SJCRH30 (cell line): ENCODE results near the gene CFI. TPM values are rescaled to one million over a fixed set of nuclear protein-coding genes. Genes with fewer than 3 reads are reported as not detected.

Experiments
- DNase-seq, 2 experiments: peaks; one replicate each; pipeline ENCODE4 v3.0.0-alpha.2; 2015 to 2020
- H3K27ac ChIP-seq: fragments of 250-450 bp; sonication (Bioruptor Pico); 2 replicates; pipeline ENCODE4 v1.5.1; 2020; ENCODE audit warnings: mild to moderate bottlenecking, moderate library complexity
- H3K27me3 ChIP-seq: fragments of 250-450 bp; sonication (Bioruptor Pico); 2 replicates; pipeline ENCODE4 v1.5.1; 2020; ENCODE audit warnings: mild to moderate bottlenecking, moderate library complexity
- H3K36me3 ChIP-seq: fragments of 250-450 bp; sonication (Bioruptor Pico); 2 replicates; pipeline ENCODE4 v1.5.1; 2020; ENCODE audit warnings: mild to moderate bottlenecking, moderate library complexity
- H3K4me1 ChIP-seq: fragments of 250-450 bp; sonication (Bioruptor Pico); 2 replicates; pipeline ENCODE4 v1.5.1; 2020; ENCODE audit warnings: mild to moderate bottlenecking, moderate library complexity
- H3K4me3 ChIP-seq: fragments of 250-450 bp; sonication (Bioruptor Pico); 2 replicates; pipeline ENCODE4 v1.5.1; 2020; ENCODE audit warnings: mild to moderate bottlenecking, moderate library complexity
- H3K9me3 ChIP-seq: fragments of 250-450 bp; sonication (Bioruptor Pico); replicated peaks from 2 replicates; pipeline ENCODE4 v1.5.1; 2020; ENCODE audit warnings: mild to moderate bottlenecking, moderate library complexity
- total RNA-seq: library from RNA; depleted of rRNA; stranded (reverse); fragments of >200 nt; shearing (Covaris generic); gene quantifications from 2 replicates; pipeline ENCODE4 v1.2.3, GENCODE V29; 2014; rRNA removed

CFI gene
- total RNA-seq: 23.6 and 27.0 TPM in 2 replicates

- Histone ChIP-seq H3K4me1 (peaks cover 16% of the 10 kb centered on the region), H3K36me3 (no peaks in the 10 kb centered on the region), H3K27ac (peak within 1 kb of the TSS; percentile 22; the same call in 1 of the 2 replicates), H3K4me3 (peak within 1 kb of the TSS; percentile 52), H3K9me3 (no peaks in the 10 kb centered on the region), H3K27me3 (no peaks in the 10 kb centered on the region)
- peak; percentile 19 to 77 for DNase-seq
Observed at GRCh38 chr4:109801895-109802319, at the start of gene CFI. Gene CFI (minus strand): TSS chr4:109801999. CDS start chr4:109801971, 28 bp downstream.

- H3K4me1 ChIP-seq: no peaks in the 10 kb centered on the region
- no peaks in the 10 kb centered on the region for H3K27me3 ChIP-seq
- H3K27ac ChIP-seq: no peak overlapping the region
- no peaks in the 10 kb centered on the region for H3K36me3 ChIP-seq
- H3K4me3 ChIP-seq: no peak overlapping the region
- DNase-seq: no peak
- H3K9me3 ChIP-seq: no peaks in the 10 kb centered on the region
Observed at GRCh38 chr4:109850601-109851000, 48.8 kb upstream of the CFI start.

GRCh38 chr4:109848501-109848900 is 46.7 kb upstream of the CFI start:
- no peak for DNase-seq
- Histone ChIP-seq H3K9me3 (no peaks in the 10 kb centered on the region), H3K36me3 (no peaks in the 10 kb centered on the region), H3K27me3 (no peaks in the 10 kb centered on the region), H3K27ac (no peak overlapping the region), H3K4me3 (no peak overlapping the region), H3K4me1 (no peaks in the 10 kb centered on the region)

- no peaks in the 10 kb centered on the region for H3K4me1 ChIP-seq
- H3K4me3 ChIP-seq: no peak within 1 kb of the TSS
- H3K36me3 ChIP-seq: no peaks in the 10 kb centered on the region
- no peaks in the 10 kb centered on the region for H3K9me3 ChIP-seq
- H3K27me3 ChIP-seq: no peaks in the 10 kb centered on the region
- H3K27ac ChIP-seq: no peak within 1 kb of the TSS
- DNase-seq: no peak
Observed at GRCh38 chr4:109847896-109848442, 46.2 kb upstream of the CFI start, which contains the start of gene LRIT3. Gene LRIT3 (plus strand): TSS chr4:109848107. CDS start chr4:109848202, 95 bp downstream.

GRCh38 chr4:109846395-109847098 is 44.7 kb upstream of the CFI start:
- Histone ChIP-seq H3K27ac (no peak overlapping the region), H3K36me3 (no peaks in the 10 kb centered on the region), H3K9me3 (no peaks in the 10 kb centered on the region), H3K27me3 (no peaks in the 10 kb centered on the region), H3K4me1 (no peaks in the 10 kb centered on the region), H3K4me3 (no peak overlapping the region)
- DNase-seq: no peak

- Histone ChIP-seq H3K27ac (no peak overlapping the region), H3K4me1 (no peaks in the 10 kb centered on the region), H3K27me3 (no peaks in the 10 kb centered on the region), H3K36me3 (no peaks in the 10 kb centered on the region), H3K4me3 (no peak overlapping the region), H3K9me3 (no peaks in the 10 kb centered on the region)
- no peak for DNase-seq
Observed at GRCh38 chr4:109836985-109837384, 35.2 kb upstream of the CFI start.

- no peak overlapping the region for H3K27ac ChIP-seq
- no peaks in the 10 kb centered on the region; the same call in 1 of the 2 replicates for H3K36me3 ChIP-seq
- no peak for DNase-seq
- H3K4me3 ChIP-seq: no peak overlapping the region
- no peaks in the 10 kb centered on the region for H3K27me3 ChIP-seq
- H3K9me3 ChIP-seq: no peaks in the 10 kb centered on the region
- no peaks in the 10 kb centered on the region for H3K4me1 ChIP-seq
Observed at GRCh38 chr4:109833756-109834155, 32.0 kb upstream of the CFI start.

GRCh38 chr4:109827672-109828071 is 25.9 kb upstream of the CFI start, which contains the start of gene RRH:
Gene RRH (plus strand): TSS chr4:109827972. CDS start chr4:109828028, 56 bp downstream.
- Histone ChIP-seq H3K36me3 (peaks cover 33% of the 10 kb centered on the region), H3K27ac (no peak within 1 kb of the TSS), H3K4me1 (no peaks in the 10 kb centered on the region), H3K9me3 (no peaks in the 10 kb centered on the region), H3K4me3 (no peak within 1 kb of the TSS), H3K27me3 (no peaks in the 10 kb centered on the region)
- DNase-seq: no peak

- no peak overlapping the region for H3K27ac ChIP-seq
- H3K4me1 ChIP-seq: no peaks in the 10 kb centered on the region
- peaks cover 38% of the 10 kb centered on the region for H3K36me3 ChIP-seq
- H3K4me3 ChIP-seq: no peak overlapping the region
- DNase-seq: peak in 1 of 2 experiments; percentile 30
- no peaks in the 10 kb centered on the region for H3K27me3 ChIP-seq
- no peaks in the 10 kb centered on the region for H3K9me3 ChIP-seq
Observed at GRCh38 chr4:109826719-109827118, 24.9 kb upstream of the CFI start.

- Histone ChIP-seq H3K4me3 (no peak overlapping the region), H3K36me3 (peaks cover 60% of the 10 kb centered on the region), H3K9me3 (no peaks in the 10 kb centered on the region), H3K27ac (no peak overlapping the region), H3K4me1 (peaks cover 7% of the 10 kb centered on the region), H3K27me3 (no peaks in the 10 kb centered on the region)
- DNase-seq: no peak
Observed at GRCh38 chr4:109821185-109821584, 19.4 kb upstream of the CFI start.

GRCh38 chr4:109820563-109820962 is 18.8 kb upstream of the CFI start:
- H3K36me3 ChIP-seq: peaks cover 59% of the 10 kb centered on the region

GRCh38 chr4:109818268-109818667 is 16.5 kb upstream of the CFI start:
- Histone ChIP-seq H3K9me3 (no peaks in the 10 kb centered on the region), H3K36me3 (peaks cover 41% of the 10 kb centered on the region), H3K4me3 (no peak overlapping the region), H3K4me1 (peaks cover 7% of the 10 kb centered on the region), H3K27me3 (no peaks in the 10 kb centered on the region), H3K27ac (no peak overlapping the region)
- no peak for DNase-seq

More at GRCh38 chr4:109820563-109820962, 18.8 kb upstream of the CFI start:
- Histone ChIP-seq H3K27me3 (no peaks in the 10 kb centered on the region), H3K9me3 (no peaks in the 10 kb centered on the region), H3K4me3 (no peak overlapping the region), H3K4me1 (peaks cover 7% of the 10 kb centered on the region), H3K27ac (no peak overlapping the region)
- DNase-seq: no peak

GRCh38 chr4:109816894-109817293 is 15.1 kb upstream of the CFI start:
- H3K27ac ChIP-seq: no peak overlapping the region
- H3K27me3 ChIP-seq: no peaks in the 10 kb centered on the region
- H3K36me3 ChIP-seq: peaks cover 32% of the 10 kb centered on the region
- H3K9me3 ChIP-seq: no peaks in the 10 kb centered on the region
- no peak for DNase-seq
- peaks cover 7% of the 10 kb centered on the region for H3K4me1 ChIP-seq
- peak overlapping the region; percentile 79 for H3K4me3 ChIP-seq

GRCh38 chr4:109816082-109816442 is 14.3 kb upstream of the CFI start:
- Histone ChIP-seq H3K4me3 (peak overlapping the region; percentile 79), H3K27ac (peak overlapping the region; percentile 67)
- peak; percentile 15 to 22 for DNase-seq

More at GRCh38 chr4:109816082-109816442, 14.3 kb upstream of the CFI start:
- Histone ChIP-seq H3K27me3 (no peaks in the 10 kb centered on the region), H3K9me3 (no peaks in the 10 kb centered on the region), H3K4me1 (peaks cover 7% of the 10 kb centered on the region), H3K36me3 (peaks cover 26% of the 10 kb centered on the region)
